Colon (tissue), 2 donors: ENCODE data around the gene EXOC2.

ENCODE experiments used
- FAIRE-seq: peaks from 2 replicates; lab custom pipeline; 2012; peaks lifted over from hg19 to GRCh38; lab: Jason Lieb, UNC
- donor health status: control.
- donor health status: control.

The EXOC2 gene

DNA sequence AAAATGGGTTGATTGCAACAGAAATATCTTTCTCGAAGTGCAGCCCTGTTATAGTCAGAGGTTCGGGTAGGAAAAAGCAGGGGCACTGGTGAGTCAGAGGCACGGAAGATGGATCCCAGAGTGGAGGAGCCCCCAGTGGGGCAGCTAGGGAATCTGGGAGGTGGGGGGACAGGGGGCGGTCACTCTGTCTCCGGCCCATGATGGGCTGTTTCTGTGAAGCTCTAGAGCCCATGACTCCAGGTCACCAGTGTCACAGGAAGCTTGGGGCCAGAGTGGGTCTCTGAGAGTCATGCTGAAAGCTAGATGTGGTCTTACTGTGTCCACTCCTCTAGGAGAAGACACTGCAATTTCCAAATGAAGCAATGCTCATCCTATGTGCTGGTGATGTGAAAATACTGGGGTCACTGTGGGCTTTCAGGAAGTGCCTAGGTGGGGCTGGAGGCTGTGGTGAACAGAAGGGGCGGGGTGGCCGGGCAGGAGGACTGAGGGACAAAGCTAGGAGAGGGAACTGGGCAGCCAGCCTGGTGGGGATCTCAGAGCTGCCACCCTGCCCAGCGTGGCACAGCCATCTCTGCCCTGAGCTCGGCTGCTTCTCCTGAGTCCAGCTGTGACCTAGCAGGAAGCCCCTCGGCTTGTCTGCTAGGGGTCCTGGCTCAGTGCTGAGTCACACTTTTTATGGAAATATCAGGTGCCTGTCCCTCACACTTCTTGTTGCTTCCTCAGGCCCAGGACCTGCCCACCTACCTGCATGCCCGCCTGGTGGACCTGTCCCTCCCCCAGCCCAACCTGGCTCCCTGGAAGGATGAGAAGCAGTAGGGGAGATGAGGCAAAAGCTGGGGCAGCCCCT, 247.1 kb downstream of the EXOC2 start:
- no peak for FAIRE-seq

- no peak for FAIRE-seq
Observed at GRCh38 chr6:444653-445275, 248.2 kb downstream of the EXOC2 start.

DNA sequence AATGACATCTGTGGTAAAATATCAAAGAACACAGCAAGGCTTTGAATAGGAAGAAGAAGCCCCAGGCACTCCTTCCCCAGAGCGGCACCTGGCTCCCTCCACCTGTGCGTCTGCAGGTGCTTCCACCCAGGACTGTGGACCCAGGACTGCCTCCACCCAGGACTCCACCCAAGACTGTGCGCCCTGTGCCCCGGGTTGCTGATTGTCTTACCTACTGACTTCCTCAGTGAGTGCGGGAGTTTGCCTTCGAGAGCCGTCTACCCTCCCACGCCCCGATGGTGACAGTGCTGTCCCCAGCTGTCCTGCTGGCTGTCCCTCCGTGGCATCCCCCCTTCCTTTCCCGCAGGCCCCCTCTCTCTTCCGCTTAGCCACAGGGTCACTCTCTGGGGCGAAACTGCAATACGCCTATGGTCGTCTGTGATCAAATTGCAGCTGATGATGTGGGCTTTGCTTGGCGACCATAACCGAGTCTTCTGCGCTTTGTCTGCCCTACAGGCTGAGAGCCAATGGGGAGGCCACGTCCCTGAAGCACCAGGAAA, 249.2 kb downstream of the EXOC2 start:
- FAIRE-seq = no peak

DNA sequence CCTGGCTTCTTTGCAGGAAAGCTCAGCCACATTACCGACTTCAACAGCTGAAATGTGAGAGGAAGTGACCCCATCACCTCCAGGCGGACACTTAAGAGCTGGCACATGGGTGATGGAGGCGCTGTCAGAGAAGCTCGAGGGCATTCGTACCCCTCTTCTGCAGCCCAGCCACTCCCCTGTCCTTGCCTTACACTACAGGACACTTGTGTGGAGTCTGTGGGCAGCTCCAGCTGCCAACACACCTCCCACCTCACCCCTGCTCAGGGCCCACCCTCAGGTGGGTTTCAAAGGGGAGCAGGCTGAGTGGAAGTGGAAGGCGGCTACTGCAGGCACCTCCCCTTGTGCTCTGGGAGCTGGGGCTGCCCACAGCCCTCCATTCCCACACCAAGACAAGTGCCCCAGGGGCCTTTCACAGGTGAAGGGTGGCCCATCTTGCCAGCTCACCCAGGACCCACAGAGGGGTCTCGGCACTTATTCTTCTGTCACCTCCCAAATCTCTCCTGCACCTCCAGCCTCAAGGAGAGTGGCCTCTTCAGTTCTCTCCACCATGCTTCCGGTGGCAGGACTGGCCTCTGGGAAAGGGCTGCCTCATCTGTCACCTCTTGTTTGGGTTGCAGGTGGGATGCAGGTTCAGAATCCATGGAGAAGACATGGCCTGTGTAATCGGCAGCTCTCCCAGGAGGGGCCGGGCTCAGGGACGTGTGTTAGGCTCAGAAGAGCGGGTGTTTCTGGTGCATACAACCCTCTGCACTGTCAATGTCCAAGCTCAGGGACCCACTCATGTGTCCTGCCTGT, 251.6 kb downstream of the EXOC2 start:
- no peak for FAIRE-seq

GRCh38 chr6:439641-440167, 253.2 kb downstream of the EXOC2 start:
- no peak for FAIRE-seq

GRCh38 chr6:438634-439170, 254.2 kb downstream of the EXOC2 start:
- FAIRE-seq = no peak

DNA sequence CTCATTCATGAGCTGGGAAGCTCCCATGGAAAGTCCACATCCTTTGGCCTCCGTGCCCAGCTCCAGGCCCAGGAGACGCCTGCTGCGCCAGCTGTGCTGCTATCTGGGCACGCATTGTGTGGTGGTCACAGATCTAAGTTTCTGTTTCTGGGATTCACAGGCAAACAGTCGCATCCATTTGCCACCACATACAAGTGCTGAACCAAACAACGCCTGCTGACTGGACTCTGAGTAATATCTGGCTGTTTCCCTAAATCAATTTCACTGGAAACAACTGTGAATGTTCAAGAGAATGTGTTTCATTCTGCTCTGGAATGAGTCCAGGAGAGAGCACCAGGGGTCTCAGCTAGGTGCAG, 255.9 kb downstream of the EXOC2 start:
- FAIRE-seq = no peak

DNA sequence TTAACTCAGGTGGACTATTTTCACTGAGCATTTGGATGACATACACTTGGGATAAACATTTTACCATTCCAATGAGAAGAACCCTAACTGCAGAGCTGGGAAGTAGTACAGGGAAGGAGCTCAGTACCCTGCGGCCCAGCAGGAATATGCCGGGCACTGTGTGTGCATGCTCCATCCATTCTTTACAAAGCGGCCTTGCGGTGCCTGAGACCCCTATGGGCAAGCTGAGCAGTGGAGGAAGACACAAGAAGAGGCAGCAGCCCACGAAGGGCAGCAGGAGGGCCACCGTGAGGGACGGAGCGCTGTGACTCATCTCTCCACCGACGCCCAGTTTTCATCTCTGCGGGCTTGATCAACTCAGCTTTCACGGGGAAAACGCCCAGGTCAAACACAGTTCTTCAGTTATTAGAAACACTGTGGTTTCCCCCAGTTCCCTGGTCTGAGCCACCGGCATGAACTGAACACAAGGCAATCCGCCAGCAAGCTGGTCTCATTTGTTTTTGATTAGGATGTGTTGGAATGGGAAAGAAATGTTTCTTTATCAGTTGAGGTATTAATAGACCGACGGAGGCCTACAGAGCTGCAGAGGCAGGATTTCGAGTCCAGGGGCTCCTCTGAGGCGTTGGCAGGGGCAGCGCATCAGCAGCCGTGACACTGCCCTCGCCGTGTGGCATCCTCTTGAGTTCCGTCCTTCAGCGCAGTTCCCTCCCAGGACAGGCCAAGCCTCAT, 256.5 kb downstream of the EXOC2 start:
- no peak for FAIRE-seq

GRCh38 chr6:435441-436307, 257.3 kb downstream of the EXOC2 start:
- no peak for FAIRE-seq
